HCT116 (cell line): ENCODE measurements around the gene PRPSAP1.

ENCODE experiments used
- CTCF ChIP-seq, 3 experiments: fragments of 200-600 bp in 1 of 3; sonication (generic) in 1 of 3; IDR thresholded peaks in 2 of 3; conservative IDR thresholded peaks in 1 of 3; 2 replicates each; pipeline ENCODE4 v1.5.1; 2012 to 2017; ENCODE audit warnings: low read depth in 2 of 3, low read length in 2 of 3, antibody characterized with exemption in 1 of 3, borderline replicate concordance in 1 of 3, control low read depth in 1 of 3, mild to moderate bottlenecking in 1 of 3, mixed read lengths in 1 of 3, mixed run types in 1 of 3, moderate library complexity in 1 of 3; ENCODE audit not compliant: insufficient read depth in 1 of 3
- EZH2phosphoT487 ChIP-seq: fragments of 200-600 bp; IDR thresholded peaks from 2 replicates; pipeline ENCODE4 v1.6.1; 2018; ENCODE audit warnings: antibody characterized with exemption, borderline replicate concordance
- POLR2A ChIP-seq: IDR thresholded peaks from 2 replicates; pipeline ENCODE4 v1.7.0; 2011; ENCODE audit warnings: borderline replicate concordance; ENCODE audit not compliant: insufficient read depth, insufficient read length; ENCODE audit errors: extremely low read depth
- ZNF274 ChIP-seq: fragments of 200-500 bp; sonication (Bioruptor generic); IDR thresholded peaks from 2 replicates; pipeline ENCODE4 v1.6.1; 2014; ENCODE audit warnings: mild to moderate bottlenecking, low read depth, low read length, inconsistent platforms

GRCh38 chr17:76363107-76363842, 9.6 kb upstream of the PRPSAP1 start:
- no peak for TF ChIP-seq POLR2A
- TF ChIP-seq CTCF (IDR thresholded peaks at IDR 0.05 in 2 of 3, conservative IDR thresholded peaks at IDR 0.05 in 1 of 3; ENCODE audit: borderline replicate concordance in 1 of 3, insufficient read depth in 1 of 3, low read depth in 2 of 3, low read length in 2 of 3) = no peak
- TF ChIP-seq ZNF274 = no peak
- TF ChIP-seq EZH2phosphoT487 = no peak
